H1 (cell line): Measurements from ENCODE around the gene SEC62. TPM values are rescaled to one million over a fixed set of nuclear protein-coding genes. Genes with fewer than 3 reads are reported as not detected.

Source experiments
- KDM5A ChIP-seq: fragments of 200-600 bp; IDR thresholded peaks from 2 replicates; pipeline ENCODE4 v1.7.1; 2012; ENCODE audit warnings: mild to moderate bottlenecking, low read length, inconsistent platforms, mixed read lengths
- NANOG ChIP-seq: IDR thresholded peaks from 2 replicates; pipeline ENCODE4 v1.6.1; 2011; ENCODE audit warnings: low read length, low read depth, mild to moderate bottlenecking, inconsistent platforms; ENCODE audit not compliant: insufficient read depth, poor library complexity, severe bottlenecking
- polyA plus RNA-seq, 7 experiments: library from polyadenylated mRNA; depleted of rRNA in 3 of 7; stranded (reverse) in 5 of 7; unstranded in 2 of 7; fragments of >200 nt in 5 of 7; fragments of 200-250 nt in 2 of 7; gene quantifications; 1 replicate in 5 of 7; 2 replicates in 1 of 7; 4 replicates in 1 of 7; pipeline versions ENCODE4 v1.2.1 to v1.2.3, GENCODE V29; 2011 to 2013; ENCODE audit warnings: missing spikeins in 2 of 7, mixed read lengths in 2 of 7
- total RNA-seq: library from RNA; stranded (reverse); fragmentation: NEBNext Ultra II Directional; extraction: Animal tissue kit (Norgen Biotek cat#: 25700); gene quantifications from 2 replicates; pipeline ENCODE4 v1.2.1, GENCODE V29; 2021

SEC62 gene
- total and polyA plus RNA-seq, 2 of the 8 experiments (the other 6 are each of a cell fraction or from before 2014, with no cell fraction given): 67.8 to 113 TPM

- TF ChIP-seq NANOG (no peak), KDM5A (0 out of 2 replicates have a peak, but pooled peaks have one; percentile 52)
Observed at GRCh38 chr3:169966428-169966950, at the start of gene SEC62 (continued).
